IPS-NIHi7 (cell line): ENCODE data around the gene TSPAN3.

Experiments
- DNase-seq: peaks from one replicate; pipeline ENCODE4 v3.0.0; 2012; ENCODE audit warnings: mixed read lengths; ENCODE audit errors: extremely low spot score

The TSPAN3 gene

GRCh38 chr15:77053709-77054108 is 17.2 kb downstream of the TSPAN3 start:
- DNase-seq, result no peak

- no peak for DNase-seq
These were observed 18.4 kb downstream of the TSPAN3 start for GRCh38 chr15:77052556-77052955.

GRCh38 chr15:77048135-77048876 is 22.6 kb downstream of the TSPAN3 start:
- DNase-seq, result no peak

- no peak for DNase-seq
These were observed 24.1 kb downstream of the TSPAN3 start for GRCh38 chr15:77046704-77047412.

- no peak for DNase-seq
These were observed 24.9 kb downstream of the TSPAN3 start for GRCh38 chr15:77045985-77046384.

- no peak for DNase-seq
These were observed 26.5 kb downstream of the TSPAN3 start for GRCh38 chr15:77044228-77045042.

- no peak for DNase-seq
These were observed 27.7 kb downstream of the TSPAN3 start for GRCh38 chr15:77042955-77043920.

GRCh38 chr15:77042245-77042919 is 28.5 kb downstream of the TSPAN3 start:
- no peak for DNase-seq

GRCh38 chr15:77040673-77041072 is 30.2 kb downstream of the TSPAN3 start:
- DNase-seq, result no peak

GRCh38 chr15:77039848-77040247 is 31.1 kb downstream of the TSPAN3 start:
- no peak for DNase-seq

- no peak for DNase-seq
These were observed 31.7 kb downstream of the TSPAN3 start for GRCh38 chr15:77039217-77039533.

- DNase-seq, result peak; percentile 11
These were observed 32.3 kb downstream of the TSPAN3 start for GRCh38 chr15:77038312-77039216.

- DNase-seq, result peak; percentile 11
These were observed 33.3 kb downstream of the TSPAN3 start for GRCh38 chr15:77037388-77038209.

- DNase-seq, result no peak
These were observed 34.1 kb downstream of the TSPAN3 start for GRCh38 chr15:77036537-77037387.

- no peak for DNase-seq
These were observed 34.9 kb downstream of the TSPAN3 start for GRCh38 chr15:77035999-77036471.

- no peak for DNase-seq
These were observed 35.3 kb downstream of the TSPAN3 start for GRCh38 chr15:77035584-77035983.

- DNase-seq, result peak; percentile 80
These were observed 36.0 kb downstream of the TSPAN3 start for GRCh38 chr15:77034695-77035489.
